ENCODE measurements around the gene TSPAN13. TPM values are rescaled to one million over a fixed set of nuclear protein-coding genes. Genes with fewer than 3 reads are reported as not detected.

The TSPAN13 gene
- total RNA-seq, 2 donors from 2014 or later, result 34.9 to 51.2 TPM

GRCh38 chr7:16758631-16759611 lies 5.4 kb downstream of the TSPAN13 start:
- Histone ChIP-seq H3K9me3 (ENCODE audit: control insufficient read depth, low read length) (peaks cover 18% of the 10 kb centered on the region), H3K4me3 (ENCODE audit: low read length) (no peak overlapping the region), H3K27ac (ENCODE audit: low read depth, low read length) (no peak overlapping the region), H3K9ac (ENCODE audit: extremely low read depth, low read length, poor library complexity, severe bottlenecking) (no peak overlapping the region), H3K27me3 (ENCODE audit: control insufficient read depth, insufficient read depth, low read length, poor library complexity, severe bottlenecking) (no peaks in the 10 kb centered on the region), H3K36me3 (ENCODE audit: control insufficient read depth, insufficient read depth, low read length) (peaks cover 8% of the 10 kb centered on the region), H3K4me1 (ENCODE audit: control insufficient read depth, insufficient read depth, low read length) (no peaks in the 10 kb centered on the region)
- no peak for TF ChIP-seq CTCF (conservative IDR thresholded peaks at IDR 0.05)
- WGBS, 2 experiments (ENCODE audit: insufficient coverage in 1 of 2, insufficient read length in 1 of 2), result 94 to 95% methylated on average over 4 to 10 of the region's 10 CpGs
- H3K4me3 Mint-ChIP-seq, result no peak overlapping the region
- H3K36me3 Mint-ChIP-seq (ENCODE audit: low read depth), result peaks cover 5% of the 10 kb centered on the region
- peaks cover 3% of the 10 kb centered on the region for H3K27me3 Mint-ChIP-seq (ENCODE audit: insufficient read depth)
- H3K27ac Mint-ChIP-seq, result no peak overlapping the region
- H3K9me3 Mint-ChIP-seq, result peaks cover 3% of the 10 kb centered on the region
- no peak for DNase-seq
- H3K4me1 Mint-ChIP-seq, result peaks cover 37% of the 10 kb centered on the region

- Histone ChIP-seq H3K36me3 (ENCODE audit: control insufficient read depth, insufficient read depth, low read length) (peaks cover 8% of the 10 kb centered on the region), H3K9me3 (ENCODE audit: control insufficient read depth, low read length) (peaks cover 18% of the 10 kb centered on the region), H3K4me3 (ENCODE audit: low read length) (no peak overlapping the region), H3K9ac (ENCODE audit: extremely low read depth, low read length, poor library complexity, severe bottlenecking) (no peak overlapping the region), H3K27me3 (ENCODE audit: control insufficient read depth, insufficient read depth, low read length, poor library complexity, severe bottlenecking) (no peaks in the 10 kb centered on the region), H3K27ac (ENCODE audit: low read depth, low read length) (no peak overlapping the region), H3K4me1 (ENCODE audit: control insufficient read depth, insufficient read depth, low read length) (no peaks in the 10 kb centered on the region)
- Mint-ChIP-seq H3K27ac (no peak overlapping the region), H3K9me3 (peaks cover 3% of the 10 kb centered on the region), H3K4me3 (no peak overlapping the region), H3K27me3 (ENCODE audit: insufficient read depth) (peaks cover under 1% of the 10 kb centered on the region), H3K36me3 (ENCODE audit: low read depth) (peaks cover 5% of the 10 kb centered on the region), H3K4me1 (peaks cover 32% of the 10 kb centered on the region)
- TF ChIP-seq CTCF (conservative IDR thresholded peaks at IDR 0.05), result no peak
- WGBS, 2 experiments (ENCODE audit: insufficient coverage in 1 of 2, insufficient read length in 1 of 2), result 97% methylated on average over 1 of the region's 1 CpG; no CpG with 5 or more reads in 1 of the 2 experiments
- no peak for DNase-seq
Measured at GRCh38 chr7:16759840-16760239, 6.3 kb downstream of the TSPAN13 start.

GRCh38 chr7:16762177-16762576 lies 8.6 kb downstream of the TSPAN13 start:
- WGBS, 2 experiments (ENCODE audit: insufficient coverage in 1 of 2, insufficient read length in 1 of 2), result 71 to 89% methylated on average over 4 of the region's 4 CpGs
- Mint-ChIP-seq H3K36me3 (ENCODE audit: low read depth) (peaks cover 5% of the 10 kb centered on the region), H3K4me3 (no peak overlapping the region), H3K27me3 (ENCODE audit: insufficient read depth) (no peaks in the 10 kb centered on the region), H3K27ac (peak overlapping the region; percentile 89), H3K9me3 (peaks cover 3% of the 10 kb centered on the region), H3K4me1 (peaks cover 22% of the 10 kb centered on the region)
- TF ChIP-seq CTCF (conservative IDR thresholded peaks at IDR 0.05), result no peak
- Histone ChIP-seq H3K4me1 (ENCODE audit: control insufficient read depth, insufficient read depth, low read length) (peaks cover 5% of the 10 kb centered on the region), H3K27ac (ENCODE audit: low read depth, low read length) (no peak overlapping the region), H3K9me3 (ENCODE audit: control insufficient read depth, low read length) (peaks cover 18% of the 10 kb centered on the region), H3K27me3 (ENCODE audit: control insufficient read depth, insufficient read depth, low read length, poor library complexity, severe bottlenecking) (no peaks in the 10 kb centered on the region), H3K36me3 (ENCODE audit: control insufficient read depth, insufficient read depth, low read length) (peaks cover 8% of the 10 kb centered on the region), H3K9ac (ENCODE audit: extremely low read depth, low read length, poor library complexity, severe bottlenecking) (peak overlapping the region; percentile 27), H3K4me3 (ENCODE audit: low read length) (peak overlapping the region; percentile 44)
- DNase-seq, result peak; percentile 73
